GM12878 (cell line): ENCODE results near the gene ABHD17A. TPM values are rescaled to one million over a fixed set of nuclear protein-coding genes. Genes with fewer than 3 reads are reported as not detected.

Source experiments
- ATF7 ChIP-seq: fragments of 450-650 bp; IDR thresholded peaks from 2 replicates; pipeline ENCODE4 v1.6.1; 2016; ENCODE audit warnings: low read depth, mild to moderate bottlenecking
- BHLHE40 ChIP-seq, 2 experiments: fragments of 450-650 bp in 1 of 2; IDR thresholded peaks; 2 replicates each; pipeline ENCODE4 v1.6.1; 2011 to 2017; ENCODE audit warnings: low read depth in 2 of 2, borderline replicate concordance in 1 of 2, improper control_type of control experiment in 1 of 2, low read length in 1 of 2, mild to moderate bottlenecking in 1 of 2
- E4F1 ChIP-seq: fragments of 450-650 bp; IDR thresholded peaks from 2 replicates; pipeline ENCODE4 v1.6.1; 2018; ENCODE audit warnings: borderline replicate concordance, mild to moderate bottlenecking; ENCODE audit not compliant: partially characterized antibody
- FOS ChIP-seq: IDR thresholded peaks from 3 replicates; pipeline ENCODE4 v1.6.1; 2011; ENCODE audit warnings: borderline replicate concordance; ENCODE audit not compliant: insufficient read length; ENCODE audit errors: extremely low read depth
- HDAC6 ChIP-seq: fragments of 200-600 bp; sonication (generic); IDR thresholded peaks from one replicate; pipeline ENCODE4 v1.8.0; 2017; ENCODE audit warnings: antibody characterized with exemption; ENCODE audit not compliant: unreplicated experiment
- LARP7 ChIP-seq: fragments of 450-650 bp; IDR thresholded peaks from 2 replicates; pipeline ENCODE4 v1.6.1; 2017; ENCODE audit warnings: mild to moderate bottlenecking
- MTA3 ChIP-seq: IDR thresholded peaks from 2 replicates; pipeline ENCODE4 v1.6.1; 2012; ENCODE audit warnings: low read length, inconsistent platforms, borderline replicate concordance
- NBN ChIP-seq: fragments of 450-650 bp; IDR thresholded peaks from 2 replicates; pipeline ENCODE4 v1.6.1; 2016
- NFIC ChIP-seq: IDR thresholded peaks from 2 replicates; pipeline ENCODE4 v1.6.1; 2012; ENCODE audit warnings: low read depth, mild to moderate bottlenecking, inconsistent platforms, low read length, moderate library complexity
- NFYA ChIP-seq: IDR thresholded peaks from 2 replicates; pipeline ENCODE4 v1.6.1; 2011; ENCODE audit warnings: low read depth, mild to moderate bottlenecking, low read length, improper control_type of control experiment, borderline replicate concordance
- PML ChIP-seq: IDR thresholded peaks from 2 replicates; pipeline ENCODE4 v1.6.1; 2012; ENCODE audit warnings: low read length, inconsistent platforms
- POU2F2 ChIP-seq: IDR thresholded peaks from 3 replicates; pipeline ENCODE4 v1.6.1; 2011; ENCODE audit warnings: low read depth, mild to moderate bottlenecking, low read length, borderline replicate concordance
- RB1 ChIP-seq: fragments of 450-650 bp; formaldehyde crosslinking; IDR thresholded peaks from 2 replicates; pipeline ENCODE4 v1.6.1; 2017; ENCODE audit warnings: mild to moderate bottlenecking, borderline replicate concordance
- RBBP5 ChIP-seq: fragments of 200-600 bp; sonication (generic); conservative IDR thresholded peaks from 2 replicates; pipeline ENCODE4 v1.6.1; 2016
- RELA ChIP-seq: fragments of 450-650 bp; IDR thresholded peaks from 2 replicates; pipeline ENCODE4 v1.8.0; 2014; ENCODE audit warnings: borderline replicate concordance; ENCODE audit not compliant: partially characterized antibody
- SMAD1 ChIP-seq: fragments of 450-650 bp; IDR thresholded peaks from 2 replicates; pipeline ENCODE4 v1.6.1; 2018; ENCODE audit warnings: mild to moderate bottlenecking, low read depth; ENCODE audit not compliant: partially characterized antibody
- SMC3 ChIP-seq: IDR thresholded peaks from 2 replicates; pipeline ENCODE4 v1.6.1; 2011; ENCODE audit warnings: low read length, improper control_type of control experiment, borderline replicate concordance
- SUPT20H ChIP-seq: IDR thresholded peaks from 2 replicates; pipeline ENCODE4 v1.6.1; 2011; ENCODE audit warnings: low read depth, mild to moderate bottlenecking, low read length, moderate library complexity, borderline replicate concordance; ENCODE audit not compliant: control insufficient read depth
- TCF12 ChIP-seq: IDR thresholded peaks from 2 replicates; pipeline ENCODE4 v1.6.1; 2011; ENCODE audit warnings: low read depth, mild to moderate bottlenecking, low read length
- YY1 ChIP-seq: IDR thresholded peaks from 2 replicates; pipeline ENCODE4 v1.6.1; 2011; ENCODE audit warnings: low read depth, mild to moderate bottlenecking, low read length
- ZBED1 ChIP-seq: IDR thresholded peaks from 2 replicates; pipeline ENCODE4 v1.6.1; 2016; ENCODE audit warnings: borderline replicate concordance
- ZNF207 ChIP-seq: fragments of 450-650 bp; IDR thresholded peaks from 2 replicates; pipeline ENCODE4 v1.6.1; 2014; ENCODE audit warnings: antibody characterized with exemption, mild to moderate bottlenecking, borderline replicate concordance
- polyA plus RNA-seq, 11 experiments: library from polyadenylated mRNA; depleted of rRNA in 4 of 11; unstranded in 6 of 11; stranded (reverse) in 5 of 11; fragments of >200 nt; fragmentation: Nextera tagmentation in 4 of 11; fragmentation: Illumina TruSeq in 1 of 11; extraction: Ambion mirVana in 4 of 11; extraction: Trizol in 1 of 11; gene quantifications; 1 replicate in 1 of 11; 2 replicates in 10 of 11; pipeline versions ENCODE4 v1.2.1 to v1.2.3, GENCODE V29; 2011 to 2016; ENCODE audit warnings: inconsistent platforms in 2 of 11, missing spikeins in 2 of 11, low read depth in 1 of 11
- total RNA-seq, 4 experiments: library from RNA; depleted of rRNA in 3 of 4; stranded (reverse); fragments of >200 nt in 3 of 4; fragmentation: Illumina TruSeq in 1 of 4; extraction: Trizol in 1 of 4; gene quantifications; 2 replicates each; pipeline versions ENCODE4 v1.2.1 to v1.2.3, GENCODE V29; 2013 to 2021
- TF ChIP-seq, protein P1 (sequence below): fragments of 450-650 bp; formaldehyde crosslinking; IDR thresholded peaks from 2 replicates; pipeline ENCODE4 v1.4.0; 2020; ENCODE audit warnings: mild to moderate bottlenecking, moderate library complexity
- TF ChIP-seq, protein P2 (sequence below): IDR thresholded peaks from 2 replicates; pipeline ENCODE4 v1.6.1; 2012; ENCODE audit warnings: low read length, inconsistent platforms

Gene ABHD17A
- total and polyA plus RNA-seq, 10 of the 15 experiments (the other 5 are each of a cell fraction or from before 2014, with no cell fraction given) = 0.13 to 126 (median 28.8) TPM; not detected in 1

- TF ChIP-seq BHLHE40 (IDR thresholded peaks at IDR 0.05; ENCODE audit: borderline replicate concordance in 1 of 2, low read depth in 2 of 2, low read length in 1 of 2) (peak in 1 of 2 experiments; percentile 46; a peak in 2 of 4 replicates), ATF7 (peak; percentile 42; the same call in 1 of the 2 replicates), PML (no peak), HDAC6 (peak; percentile 83), RBBP5 (peak; percentile 65; the same call in 1 of the 2 replicates), YY1 (peak; percentile 96), SUPT20H (no peak), TCF12 (no peak; the same call in 1 of the 2 replicates), FOS (no peak), POU2F2 (peak; percentile 96; the same call in 2 of the 3 replicates), MTA3 (no peak), E4F1 (peak; percentile 18), NFIC (no peak), LARP7 (peak; percentile 97), RB1 (peak; percentile 94; the same call in 1 of the 2 replicates), ZNF207 (peak; percentile 100), SMC3 (peak; percentile 22; the same call in 1 of the 2 replicates), ZBED1 (no peak), NFYA (no peak), RELA (peak; percentile 49), NBN (0 out of 2 replicates have a peak, but pooled peaks have one; percentile 53), SMAD1 (no peak)
- TF ChIP-seq, protein P1, sequence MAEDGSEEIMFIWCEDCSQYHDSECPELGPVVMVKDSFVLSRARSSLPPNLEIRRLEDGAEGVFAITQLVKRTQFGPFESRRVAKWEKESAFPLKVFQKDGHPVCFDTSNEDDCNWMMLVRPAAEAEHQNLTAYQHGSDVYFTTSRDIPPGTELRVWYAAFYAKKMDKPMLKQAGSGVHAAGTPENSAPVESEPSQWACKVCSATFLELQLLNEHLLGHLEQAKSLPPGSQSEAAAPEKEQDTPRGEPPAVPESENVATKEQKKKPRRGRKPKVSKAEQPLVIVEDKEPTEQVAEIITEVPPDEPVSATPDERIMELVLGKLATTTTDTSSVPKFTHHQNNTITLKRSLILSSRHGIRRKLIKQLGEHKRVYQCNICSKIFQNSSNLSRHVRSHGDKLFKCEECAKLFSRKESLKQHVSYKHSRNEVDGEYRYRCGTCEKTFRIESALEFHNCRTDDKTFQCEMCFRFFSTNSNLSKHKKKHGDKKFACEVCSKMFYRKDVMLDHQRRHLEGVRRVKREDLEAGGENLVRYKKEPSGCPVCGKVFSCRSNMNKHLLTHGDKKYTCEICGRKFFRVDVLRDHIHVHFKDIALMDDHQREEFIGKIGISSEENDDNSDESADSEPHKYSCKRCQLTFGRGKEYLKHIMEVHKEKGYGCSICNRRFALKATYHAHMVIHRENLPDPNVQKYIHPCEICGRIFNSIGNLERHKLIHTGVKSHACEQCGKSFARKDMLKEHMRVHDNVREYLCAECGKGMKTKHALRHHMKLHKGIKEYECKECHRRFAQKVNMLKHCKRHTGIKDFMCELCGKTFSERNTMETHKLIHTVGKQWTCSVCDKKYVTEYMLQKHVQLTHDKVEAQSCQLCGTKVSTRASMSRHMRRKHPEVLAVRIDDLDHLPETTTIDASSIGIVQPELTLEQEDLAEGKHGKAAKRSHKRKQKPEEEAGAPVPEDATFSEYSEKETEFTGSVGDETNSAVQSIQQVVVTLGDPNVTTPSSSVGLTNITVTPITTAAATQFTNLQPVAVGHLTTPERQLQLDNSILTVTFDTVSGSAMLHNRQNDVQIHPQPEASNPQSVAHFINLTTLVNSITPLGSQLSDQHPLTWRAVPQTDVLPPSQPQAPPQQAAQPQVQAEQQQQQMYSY (CRISPR knock-in tag) = no peak
- TF ChIP-seq, protein P2, sequence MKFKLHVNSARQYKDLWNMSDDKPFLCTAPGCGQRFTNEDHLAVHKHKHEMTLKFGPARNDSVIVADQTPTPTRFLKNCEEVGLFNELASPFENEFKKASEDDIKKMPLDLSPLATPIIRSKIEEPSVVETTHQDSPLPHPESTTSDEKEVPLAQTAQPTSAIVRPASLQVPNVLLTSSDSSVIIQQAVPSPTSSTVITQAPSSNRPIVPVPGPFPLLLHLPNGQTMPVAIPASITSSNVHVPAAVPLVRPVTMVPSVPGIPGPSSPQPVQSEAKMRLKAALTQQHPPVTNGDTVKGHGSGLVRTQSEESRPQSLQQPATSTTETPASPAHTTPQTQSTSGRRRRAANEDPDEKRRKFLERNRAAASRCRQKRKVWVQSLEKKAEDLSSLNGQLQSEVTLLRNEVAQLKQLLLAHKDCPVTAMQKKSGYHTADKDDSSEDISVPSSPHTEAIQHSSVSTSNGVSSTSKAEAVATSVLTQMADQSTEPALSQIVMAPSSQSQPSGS = no peak
These were observed 36.7 kb downstream of the ABHD17A start, which contains the start of gene REXO1 (continued) for GRCh38 chr19:1848399-1849131.
